ENCODE measurements around the gene CORO2A. TPM values are rescaled to one million over a fixed set of nuclear protein-coding genes. Genes with fewer than 3 reads are reported as not detected.

CORO2A gene
- total RNA-seq, 1 experiment from 2014 or later = 32.5 TPM

- TF ChIP-seq SMAD4 (CRISPR knock-in tag; IDR thresholded peaks at IDR 0.05) (no peak), ZNF232 (CRISPR knock-in tag; IDR thresholded peaks at IDR 0.05) (no peak), RELA (CRISPR knock-in tag; IDR thresholded peaks at IDR 0.05; ENCODE audit: borderline replicate concordance) (no peak), TP53 (CRISPR knock-in tag; IDR thresholded peaks at IDR 0.05) (no peak), TEAD4 (CRISPR knock-in tag; IDR thresholded peaks at IDR 0.05) (no peak), FOXP1 (CRISPR knock-in tag; IDR thresholded peaks at IDR 0.05; ENCODE audit: borderline replicate concordance) (no peak), ZBTB43 (CRISPR knock-in tag; IDR thresholded peaks at IDR 0.05) (no peak), ZNF512 (CRISPR knock-in tag; IDR thresholded peaks at IDR 0.05; ENCODE audit: borderline replicate concordance) (no peak)
- H3K9me3 Mint-ChIP-seq = no peaks in the 10 kb centered on the region
- H3K4me1 Mint-ChIP-seq = 0 out of 2 replicates have a peak, but pooled peaks cover 3% of the 10 kb centered on the region
- no peak for DNase-seq (ENCODE audit: low spot score)
- H3K36me3 Mint-ChIP-seq = peaks cover 50% of the 10 kb centered on the region
- H3K27me3 Mint-ChIP-seq (ENCODE audit: low read depth) = no peaks in the 10 kb centered on the region
- no peak overlapping the region for H3K4me3 Mint-ChIP-seq
- CTCF ChIA-PET = interaction anchor here (0.6 to 1.4 kb wide), 2 partner anchors 9 to 11 kb away, joined by 4 read pairs; no protein-coding TSS in a partner anchor
- H3K27ac Mint-ChIP-seq = no peak overlapping the region; the same call in 1 of the 2 replicates
- ATAC-seq = no peak
- POLR2A ChIA-PET = interaction anchor here (0.6 kb wide), 1 partner anchor 14 kb away, joined by 3 read pairs; no protein-coding TSS in a partner anchor
These were observed 37.9 kb upstream of the CORO2A start for GRCh38 chr9:98230304-98230703.

GRCh38 chr9:98229620-98230019, 37.2 kb upstream of the CORO2A start:
- no peaks in the 10 kb centered on the region for H3K27me3 Mint-ChIP-seq (ENCODE audit: low read depth)
- no peak overlapping the region for H3K4me3 Mint-ChIP-seq
- ChIA-PET CTCF (interaction anchor here (1.4 to 2.8 kb wide), 2 partner anchors 9 to 12 kb away, joined by 4 to 9 read pairs; no protein-coding TSS in a partner anchor), POLR2A (no interaction called here)
- 0 out of 2 replicates have a peak, but pooled peaks cover 2% of the 10 kb centered on the region for H3K4me1 Mint-ChIP-seq
- no peaks in the 10 kb centered on the region for H3K9me3 Mint-ChIP-seq
- H3K27ac Mint-ChIP-seq = peak overlapping the region; percentile 41; the same call in 1 of the 2 replicates
- DNase-seq (ENCODE audit: low spot score) (no peak), ATAC-seq (no peak)
- TF ChIP-seq ZBTB21 (CRISPR knock-in tag; IDR thresholded peaks at IDR 0.05; ENCODE audit: borderline replicate concordance) = no peak
- no peak for TF ChIP-seq NR1H2 (CRISPR knock-in tag; IDR thresholded peaks at IDR 0.05)
- TF ChIP-seq FOXP1 (CRISPR knock-in tag; IDR thresholded peaks at IDR 0.05; ENCODE audit: borderline replicate concordance) = no peak
- TF ChIP-seq USF2 (CRISPR knock-in tag; IDR thresholded peaks at IDR 0.05) = no peak
- no peak for TF ChIP-seq ZBTB43 (CRISPR knock-in tag; IDR thresholded peaks at IDR 0.05)
- TF ChIP-seq ZNF425 (CRISPR knock-in tag; conservative IDR thresholded peaks at IDR 0.05) = no peak
- TF ChIP-seq GTF2I (CRISPR knock-in tag; conservative IDR thresholded peaks at IDR 0.05) = no peak
- TF ChIP-seq ZNF317 (CRISPR knock-in tag; IDR thresholded peaks at IDR 0.05; ENCODE audit: borderline replicate concordance, low read depth) = no peak
- TF ChIP-seq ZNF671 (CRISPR knock-in tag; IDR thresholded peaks at IDR 0.05) = no peak
- TF ChIP-seq ERG (CRISPR knock-in tag; IDR thresholded peaks at IDR 0.05) = no peak
- TF ChIP-seq NR3C1 (CRISPR knock-in tag; conservative IDR thresholded peaks at IDR 0.05; ENCODE audit: low read depth) = no peak
- TF ChIP-seq ZNF396 (CRISPR knock-in tag; IDR thresholded peaks at IDR 0.05; ENCODE audit: borderline replicate concordance) = no peak
- H3K36me3 Mint-ChIP-seq = peaks cover 46% of the 10 kb centered on the region
